ENCODE data around the gene RFLNA.

The RFLNA gene

DNA sequence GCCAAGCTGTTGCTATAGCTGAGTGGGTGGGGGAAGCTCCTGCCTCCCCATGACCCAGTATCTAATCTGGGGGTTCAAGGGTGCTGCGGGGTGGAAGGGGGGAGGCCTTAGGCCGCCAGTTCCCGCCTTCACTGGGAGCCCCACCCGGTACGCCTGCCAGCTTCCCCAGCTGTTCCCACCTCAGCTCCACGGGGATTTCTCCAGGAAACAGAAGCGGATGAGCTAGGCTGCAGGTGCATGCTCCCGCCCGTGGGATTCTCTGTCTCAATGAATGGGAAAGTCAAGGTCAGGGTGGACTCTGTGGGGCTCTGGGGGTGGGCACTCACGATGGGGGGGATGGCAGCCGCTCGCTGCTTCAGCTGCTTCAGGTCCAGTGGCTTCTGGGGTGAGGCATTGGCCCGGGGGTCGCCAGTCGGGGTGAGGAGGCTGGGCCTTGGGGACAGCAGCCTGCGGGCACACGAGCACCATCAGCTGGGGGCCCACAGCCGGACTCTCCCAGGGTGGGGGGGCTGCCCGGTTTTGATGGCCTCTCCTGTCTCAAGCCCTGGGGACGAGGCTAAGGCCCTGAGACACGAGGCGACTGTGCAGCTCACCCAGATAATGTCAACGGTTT, 68.6 kb downstream of the RFLNA start:
- DNase-seq: no peak

DNA sequence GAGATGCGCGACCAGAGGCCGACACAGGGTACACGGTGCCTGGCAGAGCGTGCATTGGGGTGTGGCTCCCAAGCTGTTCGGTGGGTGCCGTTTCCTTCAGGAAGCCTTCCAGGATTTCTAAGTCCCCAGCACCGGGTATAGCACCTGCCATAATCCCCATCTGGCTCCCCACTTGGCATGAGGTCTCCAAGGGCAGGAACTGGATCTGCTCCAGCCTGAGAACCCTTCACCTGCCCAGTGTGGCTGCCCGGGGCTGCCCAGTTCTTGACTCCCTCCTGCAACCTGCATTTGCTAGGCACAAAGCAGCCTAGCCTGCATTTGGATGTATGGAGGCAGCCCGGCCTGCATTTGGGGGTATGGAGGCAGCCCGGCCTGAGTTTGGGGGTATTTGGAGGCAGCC, 69.7 kb downstream of the RFLNA start:
- no peak for DNase-seq
